Measurements from ENCODE around the gene COTL1.

DNA sequence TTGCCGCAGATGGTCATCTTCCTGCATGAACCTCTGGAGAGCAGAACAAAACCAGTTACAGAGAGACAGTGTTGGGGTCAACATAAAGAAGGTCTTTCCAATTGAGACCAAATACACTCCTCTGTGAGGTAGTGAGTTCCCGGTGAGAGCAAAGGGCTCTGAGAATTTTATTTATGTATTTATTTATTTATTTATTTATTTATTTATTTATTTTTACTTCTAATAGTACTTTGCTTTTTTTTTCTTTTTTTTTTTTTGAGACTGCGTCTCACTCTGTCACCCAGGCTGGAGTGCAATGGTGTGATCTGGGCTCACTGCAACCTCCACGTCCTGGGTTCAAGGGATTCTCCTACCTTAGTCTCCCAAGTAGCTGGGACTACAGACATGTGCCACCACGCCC, 12.1 kb upstream of the COTL1 start:
- TF ChIP-seq, protein P1, sequence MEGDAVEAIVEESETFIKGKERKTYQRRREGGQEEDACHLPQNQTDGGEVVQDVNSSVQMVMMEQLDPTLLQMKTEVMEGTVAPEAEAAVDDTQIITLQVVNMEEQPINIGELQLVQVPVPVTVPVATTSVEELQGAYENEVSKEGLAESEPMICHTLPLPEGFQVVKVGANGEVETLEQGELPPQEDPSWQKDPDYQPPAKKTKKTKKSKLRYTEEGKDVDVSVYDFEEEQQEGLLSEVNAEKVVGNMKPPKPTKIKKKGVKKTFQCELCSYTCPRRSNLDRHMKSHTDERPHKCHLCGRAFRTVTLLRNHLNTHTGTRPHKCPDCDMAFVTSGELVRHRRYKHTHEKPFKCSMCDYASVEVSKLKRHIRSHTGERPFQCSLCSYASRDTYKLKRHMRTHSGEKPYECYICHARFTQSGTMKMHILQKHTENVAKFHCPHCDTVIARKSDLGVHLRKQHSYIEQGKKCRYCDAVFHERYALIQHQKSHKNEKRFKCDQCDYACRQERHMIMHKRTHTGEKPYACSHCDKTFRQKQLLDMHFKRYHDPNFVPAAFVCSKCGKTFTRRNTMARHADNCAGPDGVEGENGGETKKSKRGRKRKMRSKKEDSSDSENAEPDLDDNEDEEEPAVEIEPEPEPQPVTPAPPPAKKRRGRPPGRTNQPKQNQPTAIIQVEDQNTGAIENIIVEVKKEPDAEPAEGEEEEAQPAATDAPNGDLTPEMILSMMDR (IDR thresholded peaks at IDR 0.05; ENCODE audit: low read length) = no peak
- TF ChIP-seq EZH2phosphoT487 (IDR thresholded peaks at IDR 0.05; ENCODE audit: low read length) = no peak
